Mucosa of descending colon (tissue), 3 donors: ENCODE measurements around the gene C9orf85. TPM values are rescaled to one million over a fixed set of nuclear protein-coding genes. Genes with fewer than 3 reads are reported as not detected.

Experiments used
- ATAC-seq: fragments of 200-7000 bp; cut with Tn5 transposase; one replicate; pipeline ENCODE4 v1.9.1; 2020; ENCODE audit warnings: mild to moderate bottlenecking, moderate library complexity
- DNase-seq, 3 donors: peaks; one replicate each; pipeline ENCODE4 v3.0.0-alpha.2; 2020
- H3K36me3 ChIP-seq: fragments of 200-600 bp; one replicate; pipeline ENCODE4 v1.8.0; 2021; ENCODE audit warnings: low read depth, mild to moderate bottlenecking
- H3K4me1 ChIP-seq: fragments of 200-600 bp; one replicate; pipeline ENCODE4 v1.8.0; 2021; ENCODE audit warnings: low read depth, mild to moderate bottlenecking
- H3K4me3 ChIP-seq: fragments of 200-600 bp; one replicate; pipeline ENCODE4 v1.8.0; 2021; ENCODE audit warnings: mild to moderate bottlenecking
- H3K9me3 ChIP-seq: fragments of 200-600 bp; one replicate; pipeline ENCODE4 v1.8.0; 2021; ENCODE audit warnings: mild to moderate bottlenecking
- intact Hi-C, 2 donors: fragments of 100-400 bp; cut with DNase I in 1 of 2; cut with micrococcal nuclease in 1 of 2; formaldehyde crosslinking; loops; one replicate each; pipeline versions ENCODE4 v1.11.0 to v1.11.1; 2022; cut with DNase I, micrococcal nuclease
- total RNA-seq, 3 donors: library from RNA; stranded (reverse); fragmentation: NEBNext Ultra II Directional in 2 of 3; extraction: Animal tissue kit (Norgen Biotek cat#: 25700) in 2 of 3; gene quantifications; one replicate each; pipeline versions ENCODE4 v1.2.1 to v1.2.4, GENCODE V29; 2021 to 2023
- TF ChIP-seq, protein P1 (sequence below): fragments of 200-600 bp; IDR thresholded peaks from one replicate; pipeline ENCODE4 v1.8.0; 2022; ENCODE audit warnings: antibody characterized with exemption, mild to moderate bottlenecking
- donor health status: DM: no; HTN: no; CAD: no; lungs with moderate emphysema.
- donor health status: DM: no; HTN: no; CAD: no.
- donor health status: DM: no; HTN: yes; CAD: no.

The C9orf85 gene
- total RNA-seq, 3 donors from 2014 or later = 12.6 to 17.0 (median 12.8) TPM

DNA sequence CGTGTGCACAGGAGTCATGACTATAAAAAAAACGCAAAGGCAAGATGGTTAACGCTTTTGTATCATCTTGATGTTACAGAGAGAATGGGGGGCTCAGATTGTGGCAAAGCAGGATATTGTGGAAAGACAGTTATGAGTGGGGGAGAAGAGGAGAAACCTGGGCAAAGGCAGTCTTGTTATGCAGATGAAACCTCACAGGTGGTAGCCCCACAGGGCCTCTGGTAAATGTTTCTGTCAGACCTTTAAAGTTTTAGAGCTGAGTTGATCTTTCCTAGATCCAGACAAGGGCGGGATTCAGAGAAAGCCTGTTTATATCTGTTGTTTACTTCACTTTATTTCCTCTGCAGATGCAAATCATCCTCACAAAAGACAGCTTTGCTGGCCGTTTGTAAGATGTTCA, 55.2 kb downstream of the C9orf85 start:
- DNase-seq (no peak), ATAC-seq (no peak)
- Histone ChIP-seq H3K36me3 (no peaks in the 10 kb centered on the region), H3K4me1 (peaks cover 4% of the 10 kb centered on the region), H3K4me3 (no peak overlapping the region), H3K9me3 (peaks cover 9% of the 10 kb centered on the region)
- intact Hi-C loops = no loop called here
- TF ChIP-seq, protein P1, sequence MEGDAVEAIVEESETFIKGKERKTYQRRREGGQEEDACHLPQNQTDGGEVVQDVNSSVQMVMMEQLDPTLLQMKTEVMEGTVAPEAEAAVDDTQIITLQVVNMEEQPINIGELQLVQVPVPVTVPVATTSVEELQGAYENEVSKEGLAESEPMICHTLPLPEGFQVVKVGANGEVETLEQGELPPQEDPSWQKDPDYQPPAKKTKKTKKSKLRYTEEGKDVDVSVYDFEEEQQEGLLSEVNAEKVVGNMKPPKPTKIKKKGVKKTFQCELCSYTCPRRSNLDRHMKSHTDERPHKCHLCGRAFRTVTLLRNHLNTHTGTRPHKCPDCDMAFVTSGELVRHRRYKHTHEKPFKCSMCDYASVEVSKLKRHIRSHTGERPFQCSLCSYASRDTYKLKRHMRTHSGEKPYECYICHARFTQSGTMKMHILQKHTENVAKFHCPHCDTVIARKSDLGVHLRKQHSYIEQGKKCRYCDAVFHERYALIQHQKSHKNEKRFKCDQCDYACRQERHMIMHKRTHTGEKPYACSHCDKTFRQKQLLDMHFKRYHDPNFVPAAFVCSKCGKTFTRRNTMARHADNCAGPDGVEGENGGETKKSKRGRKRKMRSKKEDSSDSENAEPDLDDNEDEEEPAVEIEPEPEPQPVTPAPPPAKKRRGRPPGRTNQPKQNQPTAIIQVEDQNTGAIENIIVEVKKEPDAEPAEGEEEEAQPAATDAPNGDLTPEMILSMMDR = no peak

- TF ChIP-seq, protein P1 = no peak
- Histone ChIP-seq H3K36me3 (no peaks in the 10 kb centered on the region), H3K4me3 (no peak overlapping the region), H3K9me3 (peaks cover 9% of the 10 kb centered on the region), H3K4me1 (no peaks in the 10 kb centered on the region)
- no peak for ATAC-seq
- intact Hi-C loops = no loop called here
- no peak for DNase-seq
These were observed 57.2 kb downstream of the C9orf85 start for GRCh38 chr9:71968541-71969090.

GRCh38 chr9:71975833-71976232, 64.4 kb downstream of the C9orf85 start:
- TF ChIP-seq, protein P1 = no peak
- H3K4me3 ChIP-seq = no peak overlapping the region
- H3K4me1 ChIP-seq = no peaks in the 10 kb centered on the region
- no peak for DNase-seq
- intact Hi-C loops = no loop called here
- H3K36me3 ChIP-seq = no peaks in the 10 kb centered on the region
- no peak for ATAC-seq
- H3K9me3 ChIP-seq = no peaks in the 10 kb centered on the region

GRCh38 chr9:71977003-71977402, 65.6 kb downstream of the C9orf85 start:
- Histone ChIP-seq H3K36me3 (no peaks in the 10 kb centered on the region), H3K4me3 (no peak overlapping the region), H3K9me3 (no peaks in the 10 kb centered on the region), H3K4me1 (no peaks in the 10 kb centered on the region)
- intact Hi-C loops = no loop called here
- DNase-seq (no peak), ATAC-seq (no peak)
- TF ChIP-seq, protein P1 = no peak

GRCh38 chr9:71980266-71981190, 69.1 kb downstream of the C9orf85 start:
- no peak for ATAC-seq
- Histone ChIP-seq H3K9me3 (no peaks in the 10 kb centered on the region), H3K4me3 (no peak overlapping the region), H3K4me1 (peaks cover 11% of the 10 kb centered on the region), H3K36me3 (no peaks in the 10 kb centered on the region)
- intact Hi-C loops = no loop called here
- DNase-seq = no peak
- TF ChIP-seq, protein P1 = no peak
